ENCODE data around the gene SCTR. TPM values are rescaled to one million over a fixed set of nuclear protein-coding genes. Genes with fewer than 3 reads are reported as not detected.

SCTR gene
- total RNA-seq, 2 experiments from 2014 or later = not detected

- H3K4me1 Mint-ChIP-seq (ENCODE audit: low read depth) = no peaks in the 10 kb centered on the region
- DNase-seq = no peak
- H3K4me3 Mint-ChIP-seq = no peak overlapping the region
- CTCF ChIA-PET = no interaction called here
- H3K36me3 Mint-ChIP-seq = no peaks in the 10 kb centered on the region
- no peak overlapping the region for H3K27ac Mint-ChIP-seq
- peaks cover 60% of the 10 kb centered on the region for H3K27me3 Mint-ChIP-seq
- POLR2A ChIA-PET = no interaction called here
- intact Hi-C loops (cut with micrococcal nuclease) = no loop called here
- H3K9me3 Mint-ChIP-seq = peaks cover 2% of the 10 kb centered on the region
Measured at GRCh38 chr2:119425620-119426395, 98.5 kb downstream of the SCTR start.

- H3K36me3 Mint-ChIP-seq = no peaks in the 10 kb centered on the region
- H3K9me3 Mint-ChIP-seq = peaks cover 2% of the 10 kb centered on the region
- no peak for DNase-seq
- no peaks in the 10 kb centered on the region for H3K4me1 Mint-ChIP-seq (ENCODE audit: low read depth)
- ChIA-PET POLR2A (no interaction called here), CTCF (no interaction called here)
- no peak overlapping the region for H3K27ac Mint-ChIP-seq
- H3K4me3 Mint-ChIP-seq = no peak overlapping the region
- H3K27me3 Mint-ChIP-seq = peaks cover 54% of the 10 kb centered on the region
- intact Hi-C loops (cut with micrococcal nuclease) = no loop called here
Measured at GRCh38 chr2:119425119-119425405, 99.2 kb downstream of the SCTR start.

- intact Hi-C loops (cut with micrococcal nuclease) = no loop called here
- H3K27ac Mint-ChIP-seq = no peak overlapping the region
- H3K4me1 Mint-ChIP-seq (ENCODE audit: low read depth) = no peaks in the 10 kb centered on the region
- peaks cover 2% of the 10 kb centered on the region for H3K9me3 Mint-ChIP-seq
- no peak for DNase-seq
- CTCF ChIA-PET = no interaction called here
- no peak overlapping the region for H3K4me3 Mint-ChIP-seq
- H3K36me3 Mint-ChIP-seq = no peaks in the 10 kb centered on the region
- POLR2A ChIA-PET = no interaction called here
- H3K27me3 Mint-ChIP-seq = peaks cover 57% of the 10 kb centered on the region
Measured at GRCh38 chr2:119424284-119425118, 99.8 kb downstream of the SCTR start.

GRCh38 chr2:119423811-119424210, 100.5 kb downstream of the SCTR start:
- Mint-ChIP-seq H3K27ac (no peak overlapping the region), H3K36me3 (no peaks in the 10 kb centered on the region), H3K9me3 (peaks cover 2% of the 10 kb centered on the region), H3K4me1 (ENCODE audit: low read depth) (no peaks in the 10 kb centered on the region), H3K27me3 (peaks cover 57% of the 10 kb centered on the region), H3K4me3 (no peak overlapping the region)
- DNase-seq = no peak
- POLR2A ChIA-PET = no interaction called here
- intact Hi-C loops (cut with micrococcal nuclease) = no loop called here
- CTCF ChIA-PET = no interaction called here

GRCh38 chr2:119423108-119423444, 101.2 kb downstream of the SCTR start:
- H3K36me3 Mint-ChIP-seq = no peaks in the 10 kb centered on the region
- POLR2A ChIA-PET = no interaction called here
- CTCF ChIA-PET = no interaction called here
- no peak overlapping the region for H3K27ac Mint-ChIP-seq
- H3K27me3 Mint-ChIP-seq = peaks cover 52% of the 10 kb centered on the region
- intact Hi-C loops (cut with micrococcal nuclease) = no loop called here
- H3K9me3 Mint-ChIP-seq = peaks cover 2% of the 10 kb centered on the region
- H3K4me1 Mint-ChIP-seq (ENCODE audit: low read depth) = no peaks in the 10 kb centered on the region
- H3K4me3 Mint-ChIP-seq = no peak overlapping the region
- no peak for DNase-seq

GRCh38 chr2:119422360-119423107, 101.7 kb downstream of the SCTR start:
- Mint-ChIP-seq H3K4me1 (ENCODE audit: low read depth) (no peaks in the 10 kb centered on the region), H3K36me3 (no peaks in the 10 kb centered on the region), H3K27ac (no peak overlapping the region), H3K4me3 (no peak overlapping the region), H3K9me3 (peaks cover 2% of the 10 kb centered on the region), H3K27me3 (peaks cover 46% of the 10 kb centered on the region)
- CTCF ChIA-PET = no interaction called here
- intact Hi-C loops (cut with micrococcal nuclease) = no loop called here
- DNase-seq = no peak
- POLR2A ChIA-PET = no interaction called here

GRCh38 chr2:119421741-119422140, 102.5 kb downstream of the SCTR start:
- peaks cover 2% of the 10 kb centered on the region for H3K9me3 Mint-ChIP-seq
- ChIA-PET CTCF (no interaction called here), POLR2A (no interaction called here)
- intact Hi-C loops (cut with micrococcal nuclease) = no loop called here
- no peak overlapping the region for H3K4me3 Mint-ChIP-seq
- H3K36me3 Mint-ChIP-seq = no peaks in the 10 kb centered on the region
- peaks cover 42% of the 10 kb centered on the region for H3K27me3 Mint-ChIP-seq
- H3K4me1 Mint-ChIP-seq (ENCODE audit: low read depth) = no peaks in the 10 kb centered on the region
- no peak overlapping the region for H3K27ac Mint-ChIP-seq
- DNase-seq = no peak

GRCh38 chr2:119421304-119421703, 103.0 kb downstream of the SCTR start:
- DNase-seq = no peak
- Mint-ChIP-seq H3K27me3 (peaks cover 38% of the 10 kb centered on the region), H3K4me3 (no peak overlapping the region), H3K36me3 (no peaks in the 10 kb centered on the region), H3K9me3 (peaks cover 2% of the 10 kb centered on the region), H3K27ac (no peak overlapping the region), H3K4me1 (ENCODE audit: low read depth) (no peaks in the 10 kb centered on the region)
- ChIA-PET CTCF (no interaction called here), POLR2A (no interaction called here)
- intact Hi-C loops (cut with micrococcal nuclease) = no loop called here

- Mint-ChIP-seq H3K4me1 (ENCODE audit: low read depth) (no peaks in the 10 kb centered on the region), H3K27me3 (peaks cover 29% of the 10 kb centered on the region), H3K4me3 (no peak overlapping the region), H3K9me3 (peaks cover 2% of the 10 kb centered on the region), H3K27ac (no peak overlapping the region), H3K36me3 (no peaks in the 10 kb centered on the region)
- DNase-seq = no peak
- POLR2A ChIA-PET = no interaction called here
- CTCF ChIA-PET = no interaction called here
- intact Hi-C loops (cut with micrococcal nuclease) = no loop called here
Measured at GRCh38 chr2:119419803-119420508, 104.3 kb downstream of the SCTR start.

GRCh38 chr2:119419065-119419464, 105.2 kb downstream of the SCTR start:
- intact Hi-C loops (cut with micrococcal nuclease) = no loop called here
- H3K4me1 Mint-ChIP-seq (ENCODE audit: low read depth) = no peaks in the 10 kb centered on the region
- CTCF ChIA-PET = no interaction called here
- no peak overlapping the region for H3K4me3 Mint-ChIP-seq
- peaks cover 26% of the 10 kb centered on the region for H3K27me3 Mint-ChIP-seq
- no peaks in the 10 kb centered on the region for H3K36me3 Mint-ChIP-seq
- H3K27ac Mint-ChIP-seq = no peak overlapping the region
- peaks cover 2% of the 10 kb centered on the region for H3K9me3 Mint-ChIP-seq
- POLR2A ChIA-PET = no interaction called here
- DNase-seq = no peak

GRCh38 chr2:119417908-119418307, 106.4 kb downstream of the SCTR start:
- H3K36me3 Mint-ChIP-seq = no peaks in the 10 kb centered on the region
- H3K4me1 Mint-ChIP-seq (ENCODE audit: low read depth) = no peaks in the 10 kb centered on the region
- CTCF ChIA-PET = no interaction called here
- peaks cover 18% of the 10 kb centered on the region for H3K27me3 Mint-ChIP-seq
- intact Hi-C loops (cut with micrococcal nuclease) = no loop called here
- no peak overlapping the region for H3K4me3 Mint-ChIP-seq
- POLR2A ChIA-PET = no interaction called here
- DNase-seq = no peak
- H3K27ac Mint-ChIP-seq = no peak overlapping the region
- H3K9me3 Mint-ChIP-seq = peaks cover 2% of the 10 kb centered on the region

- Mint-ChIP-seq H3K9me3 (no peaks in the 10 kb centered on the region), H3K4me1 (ENCODE audit: low read depth) (no peaks in the 10 kb centered on the region), H3K36me3 (no peaks in the 10 kb centered on the region), H3K4me3 (no peak overlapping the region), H3K27me3 (peaks cover 10% of the 10 kb centered on the region), H3K27ac (no peak overlapping the region)
- intact Hi-C loops (cut with micrococcal nuclease) = no loop called here
- ChIA-PET CTCF (no interaction called here), POLR2A (no interaction called here)
- no peak for DNase-seq
Measured at GRCh38 chr2:119416299-119416923, 107.9 kb downstream of the SCTR start.
